BJ (cell line): ENCODE results near the gene NSD1. TPM values are rescaled to one million over a fixed set of nuclear protein-coding genes. Genes with fewer than 3 reads are reported as not detected.
"Not testable (repeated sequence)": the region's sequence is repeated elsewhere in the genome, so short reads cannot be mapped to it uniquely, and the experiment has no call there.

ENCODE experiments used
- CTCF ChIA-PET: fragments of 350-600 bp; formaldehyde crosslinking; extraction: SDS; loops from one replicate; lab custom pipeline; 2021; ENCODE audit warnings: antibody characterized with exemption, inconsistent platforms; lab: Yijun Ruan, JAX
- POLR2A ChIA-PET: fragments of 300-600 bp; sonication (Branson Sonifier 250); formaldehyde crosslinking; extraction: SDS; loops from one replicate; lab custom pipeline; 2021; ENCODE audit warnings: antibody characterized with exemption; lab: Charles Lee
- DNase-seq: peaks from one replicate; pipeline ENCODE4 v3.0.0-alpha.2; 2011; ENCODE audit warnings: low read depth
- H3K27me3 ChIP-seq: 2 replicates; pipeline ENCODE4 v1.6.0; 2011; ENCODE audit warnings: low read length; ENCODE audit not compliant: control insufficient read depth, insufficient read depth
- H3K36me3 ChIP-seq: 2 replicates; pipeline ENCODE4 v1.5.1; 2011; ENCODE audit warnings: low read length; ENCODE audit not compliant: control insufficient read depth, insufficient read depth
- H3K4me3 ChIP-seq: 2 replicates; pipeline ENCODE4 v1.5.1; 2011; ENCODE audit warnings: low read depth, mild to moderate bottlenecking, control low read depth, low read length
- CTCF ChIP-seq: IDR thresholded peaks from 2 replicates; pipeline ENCODE4 v1.5.1; 2011; ENCODE audit warnings: low read depth, mild to moderate bottlenecking, control low read depth, inconsistent platforms, low read length, moderate library complexity; ENCODE audit not compliant: insufficient read depth
- polyA plus RNA-seq: library from polyadenylated mRNA; depleted of rRNA; stranded (reverse); fragments of >200 nt; gene quantifications from 2 replicates; pipeline ENCODE4 v1.2.3, GENCODE V29; 2011

NSD1 gene
- polyA plus RNA-seq, 1 experiment: 15.8 TPM

- POLR2A ChIA-PET: no interaction called here
- no peak for TF ChIP-seq CTCF
- CTCF ChIA-PET: interaction anchor here (10.3 kb wide), 1 partner anchor 191 kb away, joined by 84 read pairs; no protein-coding TSS in a partner anchor
- peaks cover 16% of the 10 kb centered on the region for H3K36me3 ChIP-seq
- H3K27me3 ChIP-seq: no peaks in the 10 kb centered on the region
- DNase-seq: no peak
- H3K4me3 ChIP-seq: peak overlapping the region; percentile 71
These were observed 170.4 kb downstream of the NSD1 start for GRCh38 chr5:177303925-177304391.

- H3K4me3 ChIP-seq: peak overlapping the region; percentile 71
- POLR2A ChIA-PET: no interaction called here
- CTCF ChIA-PET: interaction anchor here (0.9 to 10.3 kb wide), 3 partner anchors 14 to 212 kb away, joined by 3 to 84 read pairs (median 6); no protein-coding TSS in a partner anchor
- no peaks in the 10 kb centered on the region for H3K27me3 ChIP-seq
- TF ChIP-seq CTCF: no peak
- no peak for DNase-seq
- peaks cover 18% of the 10 kb centered on the region for H3K36me3 ChIP-seq
These were observed 171.0 kb downstream of the NSD1 start for GRCh38 chr5:177304392-177305119.

GRCh38 chr5:177306103-177306640, 172.6 kb downstream of the NSD1 start:
- CTCF ChIA-PET: interaction anchor here (1.7 to 10.3 kb wide), 2 partner anchors 12 to 193 kb away, joined by 6 to 84 read pairs; no protein-coding TSS in a partner anchor
- DNase-seq, H3K4me3 ChIP-seq, H3K27me3 ChIP-seq, POLR2A ChIA-PET: not testable (repeated sequence)
- H3K36me3 ChIP-seq: peaks cover 18% of the 10 kb centered on the region

GRCh38 chr5:177306674-177307543, 173.3 kb downstream of the NSD1 start:
- DNase-seq: no peak
- H3K36me3 ChIP-seq: peaks cover 12% of the 10 kb centered on the region
- no peak overlapping the region for H3K4me3 ChIP-seq
- no peak for TF ChIP-seq CTCF
- CTCF ChIA-PET: interaction anchor here (6.8 to 10.3 kb wide), 2 partner anchors 147 to 194 kb away, joined by 38 to 84 read pairs; no protein-coding TSS in a partner anchor
- no peaks in the 10 kb centered on the region for H3K27me3 ChIP-seq
- POLR2A ChIA-PET: no interaction called here

- Histone ChIP-seq H3K36me3 (peaks cover 12% of the 10 kb centered on the region), H3K4me3 (no peak overlapping the region), H3K27me3 (no peaks in the 10 kb centered on the region)
- ChIA-PET POLR2A (no interaction called here), CTCF (interaction anchor here (1.2 to 6.8 kb wide), 3 partner anchors 146 to 194 kb away, joined by 5 to 38 read pairs (median 34); no protein-coding TSS in a partner anchor)
- TF ChIP-seq CTCF: no peak
- no peak for DNase-seq
These were observed 174.2 kb downstream of the NSD1 start for GRCh38 chr5:177307544-177308363.
